HG03139 (cell line): ENCODE results near the gene METTL8.
"Not testable (repeated sequence)": the region's sequence is repeated elsewhere in the genome, so short reads cannot be mapped to it uniquely, and the experiment has no call there.

Source experiments
- ATAC-seq: cut with Tn5 transposase; IDR thresholded peaks from one replicate; pipeline ENCODE4 v1.9.1; 2021; ENCODE audit not compliant: unreplicated experiment

Gene METTL8

DNA sequence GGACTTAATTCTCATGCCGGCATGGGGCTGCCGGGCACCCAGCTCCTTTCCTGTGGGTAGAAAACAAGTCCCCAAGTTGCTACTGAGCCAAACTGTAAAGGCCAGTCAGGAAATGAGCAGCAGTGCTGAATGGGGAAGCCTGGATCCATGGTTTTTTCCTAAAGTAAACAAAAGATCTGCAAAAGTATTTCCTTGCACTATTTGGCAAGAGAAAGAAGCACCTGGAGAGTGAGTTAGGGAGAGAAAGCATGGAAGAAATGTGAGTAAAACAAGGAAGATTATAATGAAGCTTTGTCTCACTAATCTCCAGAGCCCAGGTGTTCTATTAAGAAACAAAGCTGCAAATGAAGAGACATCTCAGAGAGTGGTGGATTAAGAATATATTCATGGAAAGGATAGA, 117.6 kb downstream of the METTL8 start:
- no peak for ATAC-seq

GRCh38 chr2:171315781-171316180, 118.0 kb downstream of the METTL8 start:
- ATAC-seq: no peak

DNA sequence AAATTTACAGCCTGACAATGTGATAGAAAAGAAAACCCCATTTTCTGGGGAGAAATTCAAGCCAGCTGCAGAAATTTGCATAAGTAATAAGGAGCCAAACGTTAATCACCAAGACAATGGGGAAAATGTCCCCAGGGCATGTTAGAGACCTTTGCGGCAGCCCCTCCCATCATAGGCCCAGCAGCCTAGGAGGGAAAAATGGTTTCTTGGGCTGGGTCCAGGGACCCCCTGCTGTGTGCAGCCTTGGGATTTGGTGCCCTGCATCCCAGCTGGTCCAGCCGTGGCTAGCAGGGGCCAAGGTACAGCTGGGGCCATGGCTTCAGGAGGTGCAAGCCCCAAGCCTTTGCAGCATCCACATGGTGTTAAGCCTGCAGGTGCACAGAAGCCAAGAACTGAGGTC, 121.6 kb downstream of the METTL8 start:
- ATAC-seq: not testable (repeated sequence)

- not testable (repeated sequence) for ATAC-seq
Measured at GRCh38 chr2:171311589-171311988, 122.2 kb downstream of the METTL8 start.

DNA sequence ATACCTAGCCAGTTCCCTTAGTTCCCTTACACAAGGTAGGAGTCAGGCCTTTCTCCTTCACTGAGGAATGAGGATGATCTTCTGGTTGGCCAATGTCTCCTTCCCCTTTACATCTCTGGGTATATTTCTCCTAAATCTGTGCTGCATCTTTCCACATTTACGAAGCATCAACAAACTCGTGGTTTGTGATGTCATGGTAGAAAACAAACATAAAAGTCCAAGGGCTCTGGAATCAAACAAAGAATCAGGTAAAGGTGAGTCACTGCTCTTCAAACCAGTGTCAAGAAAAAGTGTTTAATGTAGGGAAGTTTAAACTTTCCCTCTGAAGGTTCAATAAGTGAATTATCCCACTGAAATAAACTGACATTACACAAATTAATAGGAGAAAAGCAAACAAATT, 122.9 kb downstream of the METTL8 start:
- no peak for ATAC-seq

- no peak for ATAC-seq
Measured at GRCh38 chr2:171309455-171310286, 124.1 kb downstream of the METTL8 start.

GRCh38 chr2:171308280-171309054, 125.3 kb downstream of the METTL8 start:
- ATAC-seq: no peak

- ATAC-seq: peak; percentile 81
Measured at GRCh38 chr2:171307560-171307959, 126.2 kb downstream of the METTL8 start.

GRCh38 chr2:171297956-171298355, 135.8 kb downstream of the METTL8 start:
- ATAC-seq: no peak

DNA sequence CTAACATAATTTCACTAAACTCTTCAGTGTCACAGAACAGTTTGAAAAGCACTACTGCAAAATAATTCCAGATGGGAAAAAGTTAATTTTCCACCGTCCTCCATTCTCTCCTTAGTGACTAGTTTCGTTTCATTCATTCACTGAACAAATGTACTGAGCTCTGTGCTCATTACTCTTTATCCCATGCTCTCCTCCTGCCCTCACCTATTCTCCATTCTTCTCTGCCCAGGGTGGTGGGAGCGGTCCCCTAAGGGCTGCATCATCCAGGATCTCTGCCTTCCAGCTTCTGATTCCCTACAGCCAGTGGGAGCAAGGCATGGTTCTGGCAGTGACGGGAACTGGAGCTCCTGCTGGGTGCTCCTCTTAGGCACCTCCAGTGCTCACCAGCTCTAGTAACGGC, 139.2 kb downstream of the METTL8 start:
- ATAC-seq: no peak

DNA sequence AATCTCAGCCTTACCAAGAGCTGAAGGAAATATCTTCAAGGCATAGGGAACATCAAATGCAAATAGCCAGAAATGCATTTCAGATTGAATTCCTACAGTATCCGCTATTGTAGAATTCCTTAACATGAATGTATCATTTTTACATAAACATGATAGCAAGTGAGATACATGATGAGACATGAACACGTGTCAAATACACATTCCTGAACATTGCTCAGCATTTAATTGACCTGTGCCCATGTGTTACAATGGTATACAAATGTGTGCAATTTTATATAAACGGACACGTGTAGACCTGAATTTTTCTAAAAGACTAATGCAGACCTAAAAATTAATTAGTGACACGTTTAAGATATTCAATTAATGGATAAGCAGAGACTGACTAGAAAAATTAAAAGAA, 140.1 kb downstream of the METTL8 start:
- no peak for ATAC-seq

DNA sequence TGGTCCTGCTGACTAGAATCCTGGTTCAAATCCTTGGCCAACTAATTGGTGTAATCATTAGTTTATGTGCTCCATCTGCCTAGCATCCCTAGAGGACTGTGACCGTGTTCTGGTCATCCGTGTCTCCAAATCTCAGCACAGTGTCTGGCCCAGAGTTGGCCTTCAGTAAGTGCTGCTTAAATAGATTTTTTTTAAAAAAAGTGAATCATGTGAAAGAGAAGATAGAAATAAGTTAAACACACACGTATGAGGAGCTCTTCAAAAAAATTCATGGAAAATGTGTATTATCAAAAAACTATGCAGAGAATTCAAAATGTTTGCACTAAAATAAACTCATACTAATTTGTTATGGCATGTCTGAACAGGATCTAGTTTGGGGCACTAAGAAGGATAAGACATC, 143.8 kb downstream of the METTL8 start:
- ATAC-seq: no peak

- ATAC-seq: no peak
Measured at GRCh38 chr2:171289316-171289715, 144.5 kb downstream of the METTL8 start.

DNA sequence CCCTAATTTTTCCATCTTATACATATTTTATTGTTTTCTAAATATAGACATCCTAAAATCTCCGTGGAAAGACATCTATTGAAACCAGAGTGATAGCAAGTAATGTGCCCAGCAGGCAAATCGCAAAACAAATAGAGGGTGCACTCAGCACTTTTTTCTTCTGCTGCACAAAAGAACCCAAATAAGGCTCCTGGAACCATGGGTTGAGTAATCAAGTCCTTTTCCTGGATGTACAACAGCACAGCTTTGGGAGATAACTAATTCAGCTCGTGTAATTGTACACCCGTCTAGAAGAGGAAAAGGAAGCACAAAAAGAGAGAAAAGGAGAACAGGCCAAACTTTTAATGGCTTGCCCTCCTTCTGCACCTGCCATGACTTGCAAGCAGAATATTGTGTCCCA, 146.2 kb downstream of the METTL8 start:
- ATAC-seq: no peak

- ATAC-seq: no peak
Measured at GRCh38 chr2:171287036-171287571, 146.7 kb downstream of the METTL8 start.

DNA sequence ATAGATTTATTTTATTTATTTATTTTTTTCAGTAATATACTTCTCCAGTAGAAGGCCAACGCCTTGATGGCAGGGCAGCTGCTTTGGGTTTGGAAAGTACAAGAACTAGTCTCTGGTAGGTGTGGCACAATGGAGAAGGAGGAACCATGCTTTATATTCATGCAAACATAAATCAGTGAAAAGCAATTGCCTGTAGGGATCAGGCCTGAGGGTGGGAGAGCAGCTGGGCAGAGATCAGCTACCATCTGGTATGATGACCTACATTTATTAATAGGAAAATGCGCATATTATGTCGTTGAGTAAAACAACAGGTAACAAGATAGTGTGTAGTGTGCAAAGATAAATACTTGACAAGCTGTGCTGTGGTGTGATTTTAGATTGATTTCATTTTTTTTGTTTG, 152.7 kb downstream of the METTL8 start:
- ATAC-seq: no peak

DNA sequence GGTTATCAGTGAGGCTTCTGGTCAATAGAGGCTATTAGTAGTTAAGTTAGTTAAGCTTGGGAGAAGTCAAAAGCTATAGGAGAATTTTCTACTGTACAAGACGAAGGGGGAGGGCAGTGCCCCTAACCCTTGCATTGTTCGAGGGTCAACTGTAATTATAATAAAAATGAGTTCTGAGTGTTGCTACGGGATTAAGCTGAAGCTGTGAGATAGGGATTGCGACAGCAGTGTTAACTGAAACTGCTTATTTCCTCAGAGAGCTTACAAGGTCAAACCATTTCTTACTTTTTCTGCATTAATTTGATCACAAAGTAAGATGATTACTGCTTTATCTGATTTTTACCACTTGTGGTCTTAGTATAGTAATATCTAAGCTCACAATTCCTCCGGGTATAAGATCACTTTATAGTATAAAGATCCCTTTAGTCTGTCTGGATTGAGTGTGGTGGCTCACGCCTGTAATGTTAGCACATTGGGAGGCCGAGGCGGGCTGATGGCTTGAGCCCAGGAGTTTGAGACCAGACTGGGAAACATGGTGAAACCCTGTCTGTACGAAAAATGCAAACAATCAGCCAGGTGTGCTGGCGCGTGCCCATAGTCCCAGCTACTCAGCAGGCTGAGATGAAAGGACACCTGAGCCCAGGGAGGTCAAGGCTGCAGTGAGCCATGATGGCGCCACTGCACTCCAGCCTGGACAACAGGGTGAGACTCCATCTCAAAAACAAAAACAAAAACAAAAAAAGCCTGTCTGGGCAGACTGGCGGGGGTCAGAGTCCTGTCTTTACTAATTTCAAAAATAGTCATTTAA, 153.6 kb downstream of the METTL8 start:
- no peak for ATAC-seq

DNA sequence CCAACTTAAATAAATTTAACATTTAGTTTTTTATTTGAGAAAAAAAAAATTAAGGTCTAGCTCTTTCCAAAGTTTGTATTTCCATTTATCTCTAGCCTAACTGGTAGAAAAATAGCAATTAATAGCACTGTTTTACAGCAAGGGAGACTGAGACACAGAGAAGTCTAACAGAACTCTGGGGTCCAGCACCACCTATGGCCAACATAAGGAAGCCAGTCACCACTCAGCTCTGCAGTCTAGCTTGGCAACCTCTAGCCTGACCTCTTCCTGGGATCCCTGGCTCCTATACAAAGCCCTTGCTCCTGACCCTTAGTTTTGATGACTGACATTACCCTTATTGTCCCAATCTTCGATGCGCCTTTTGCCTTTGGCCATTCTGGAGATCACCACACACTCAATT, 159.0 kb downstream of the METTL8 start:
- ATAC-seq: no peak

DNA sequence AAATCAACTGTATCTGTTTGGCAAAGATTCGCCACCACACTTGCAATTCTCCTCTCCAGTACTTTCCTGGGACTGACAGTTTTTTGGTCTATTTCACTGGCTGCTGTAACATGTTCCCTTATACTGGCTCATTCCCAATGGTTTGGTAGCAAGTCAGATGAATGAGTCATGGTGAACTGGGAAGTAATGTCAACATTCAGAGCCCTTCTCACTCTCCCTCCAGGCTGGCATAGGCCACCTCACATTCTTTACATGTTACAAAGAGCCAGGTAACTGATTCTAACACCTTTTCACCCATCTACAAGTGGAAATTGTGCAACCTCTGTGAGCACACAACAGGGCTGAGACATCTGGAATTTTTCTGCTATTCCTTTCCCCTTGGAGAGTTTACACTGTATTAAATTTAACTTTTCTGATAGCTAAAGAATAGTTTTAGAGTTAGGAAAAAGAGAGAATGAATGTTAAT, 161.8 kb downstream of the METTL8 start:
- no peak for ATAC-seq

DNA sequence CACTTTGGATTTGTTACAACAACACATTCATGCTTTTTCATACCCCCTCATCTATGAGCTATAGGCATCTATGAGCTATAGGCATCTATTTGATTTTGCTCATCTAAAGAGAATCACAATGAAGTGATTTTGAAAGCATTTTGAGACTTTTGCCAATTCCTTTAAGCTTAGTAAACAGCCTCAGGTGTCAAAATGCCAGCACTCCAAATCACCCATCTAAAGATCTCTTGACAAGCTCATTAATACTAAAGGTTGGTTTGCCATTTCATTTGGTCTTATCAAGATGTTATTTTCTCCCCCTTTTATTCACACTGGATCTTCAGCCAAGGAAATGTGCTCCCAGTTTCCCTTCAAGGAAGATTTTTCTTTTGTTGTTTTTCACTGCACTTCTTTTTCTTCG, 162.4 kb downstream of the METTL8 start:
- ATAC-seq: no peak
